H1 (cell line): ENCODE data around the gene TBX21. TPM values are rescaled to one million over a fixed set of nuclear protein-coding genes. Genes with fewer than 3 reads are reported as not detected.

Source experiments
- CTCF ChIA-PET: fragments of 300-600 bp; sonication (Branson Sonifier 250); formaldehyde crosslinking; loops from one replicate; lab custom pipeline; 2021; ENCODE audit not compliant: partially characterized antibody; lab: Charles Lee
- POLR2A ChIA-PET: fragments of 300-600 bp; sonication (Branson Sonifier 250); formaldehyde crosslinking; loops from one replicate; lab custom pipeline; 2021; ENCODE audit warnings: inconsistent platforms; ENCODE audit not compliant: partially characterized antibody; lab: Charles Lee
- DNase-seq, 2 experiments: peaks; one replicate each; pipeline versions ENCODE4 v3.0.0 to v3.0.0-alpha.2; 2010 to 2022; ENCODE audit warnings: low spot score in 2 of 2, low read depth in 1 of 2, mixed read lengths in 1 of 2
- FAIRE-seq: peaks from 2 replicates; lab custom pipeline; 2011; peaks lifted over from hg19 to GRCh38; lab: Jason Lieb, UNC
- H2AFZ ChIP-seq: 2 replicates; pipeline ENCODE4 v1.8.1; 2012; ENCODE audit warnings: low read length, inconsistent platforms
- H2AK5ac ChIP-seq: 2 replicates; pipeline ENCODE4 v1.6.1; 2013; ENCODE audit warnings: low read depth, low read length
- H2BK120ac ChIP-seq: replicated peaks from 2 replicates; pipeline ENCODE3; 2013; ENCODE audit warnings: low read depth, low read length, inconsistent platforms
- H2BK12ac ChIP-seq: 2 replicates; pipeline ENCODE4 v1.6.1; 2013; ENCODE audit warnings: low read depth, low read length
- H2BK15ac ChIP-seq: 2 replicates; pipeline ENCODE4 v1.6.1; 2013; ENCODE audit warnings: low read length
- H2BK20ac ChIP-seq: 2 replicates; pipeline ENCODE4 v1.6.1; 2013; ENCODE audit warnings: low read length
- H2BK5ac ChIP-seq: 2 replicates; pipeline ENCODE4 v1.6.1; 2013; ENCODE audit warnings: low read depth, low read length
- H3K14ac ChIP-seq: 2 replicates; pipeline ENCODE4 v1.6.1; 2013; ENCODE audit warnings: inconsistent platforms; ENCODE audit not compliant: insufficient read length
- H3K18ac ChIP-seq: 2 replicates; pipeline ENCODE4 v1.6.1; 2013; ENCODE audit warnings: low read length; ENCODE audit errors: extremely low read depth
- H3K23ac ChIP-seq: 2 replicates; pipeline ENCODE4 v1.6.1; 2013; ENCODE audit warnings: inconsistent platforms; ENCODE audit not compliant: insufficient read length
- H3K23me2 ChIP-seq: 2 replicates; pipeline ENCODE4 v1.6.1; 2013; ENCODE audit warnings: low read depth, low read length
- H3K27ac ChIP-seq: 2 replicates; pipeline ENCODE4 v1.6.1; 2011; ENCODE audit warnings: low read depth, low read length, inconsistent platforms
- H3K27me3 ChIP-seq, 4 experiments: replicated peaks in 1 of 4; 1 replicate in 1 of 4; 2 replicates in 3 of 4; pipeline versions ENCODE4 v1.6.1 to v1.8.1; 2011 to 2013; ENCODE audit warnings: low read length in 3 of 4, mild to moderate bottlenecking in 3 of 4, inconsistent platforms in 2 of 4, mixed read lengths in 2 of 4, moderate library complexity in 1 of 4; ENCODE audit not compliant: control insufficient read depth in 3 of 4, insufficient read depth in 3 of 4; ENCODE audit errors: extremely low read depth in 1 of 4
- H3K36me3 ChIP-seq, 4 experiments: 2 replicates each; pipeline versions ENCODE4 v1.6.1 to v1.8.1; 2011 to 2013; ENCODE audit warnings: mild to moderate bottlenecking in 4 of 4, low read length in 3 of 4, moderate library complexity in 2 of 4, control low read depth in 1 of 4, inconsistent platforms in 1 of 4; ENCODE audit not compliant: insufficient read depth in 4 of 4, control insufficient read depth in 2 of 4
- H3K4ac ChIP-seq: replicated peaks from 2 replicates; pipeline ENCODE3; 2013; ENCODE audit warnings: low read length, low read depth, mixed read lengths, inconsistent platforms; ENCODE audit not compliant: insufficient read length
- H3K4me1 ChIP-seq, 4 experiments: replicated peaks in 1 of 4; 1 replicate in 1 of 4; 2 replicates in 3 of 4; pipeline versions ENCODE4 v1.6.1 to v1.8.1; 2011 to 2013; ENCODE audit warnings: low read length in 3 of 4, inconsistent platforms in 2 of 4, mixed read lengths in 1 of 4; ENCODE audit not compliant: insufficient read depth in 4 of 4, control insufficient read depth in 3 of 4
- H3K4me2 ChIP-seq, 2 experiments: 2 replicates each; pipeline versions ENCODE4 v1.6.1 to v1.8.1; 2011 to 2013; ENCODE audit warnings: low read depth in 2 of 2, low read length in 2 of 2, control low read depth in 1 of 2, inconsistent platforms in 1 of 2, mild to moderate bottlenecking in 1 of 2; ENCODE audit not compliant: insufficient read depth in 1 of 2
- H3K4me3 ChIP-seq, 4 experiments: fragments of 200-600, 300-600 bp in 1 of 4; sonication (generic), shearing (Covaris generic), sonication (Bioruptor Twin) in 1 of 4; 2 replicates each; pipeline versions ENCODE4 v1.5.1 to v1.8.1; 2011 to 2016; ENCODE audit warnings: low read length in 4 of 4, low read depth in 3 of 4, control low read depth in 2 of 4, inconsistent platforms in 2 of 4, mild to moderate bottlenecking in 2 of 4, mixed read lengths in 1 of 4, moderate library complexity in 1 of 4; ENCODE audit not compliant: insufficient read depth in 2 of 4; ENCODE audit errors: extremely low read depth in 1 of 4
- H3K56ac ChIP-seq: replicated peaks from 2 replicates; pipeline ENCODE3; 2013; ENCODE audit warnings: low read depth, mild to moderate bottlenecking, mixed read lengths, low read length, inconsistent platforms; ENCODE audit not compliant: insufficient read length
- H3K79me1 ChIP-seq: 2 replicates; pipeline ENCODE4 v1.6.1; 2013; ENCODE audit warnings: low read depth, low read length, control low read depth
- H3K79me2 ChIP-seq, 2 experiments: 2 replicates each; pipeline versions ENCODE4 v1.6.1 to v1.8.1; 2012 to 2013; ENCODE audit warnings: low read length in 2 of 2, mild to moderate bottlenecking in 2 of 2, inconsistent platforms in 1 of 2; ENCODE audit not compliant: insufficient read depth in 2 of 2, control insufficient read depth in 1 of 2
- H3K9ac ChIP-seq, 4 experiments: replicated peaks in 1 of 4; 1 replicate in 1 of 4; 2 replicates in 3 of 4; pipeline versions ENCODE4 v1.6.1 to v1.8.1; 2011 to 2013; ENCODE audit warnings: low read depth in 3 of 4, low read length in 3 of 4, control low read depth in 2 of 4, mild to moderate bottlenecking in 2 of 4, moderate library complexity in 2 of 4, inconsistent platforms in 1 of 4; ENCODE audit errors: extremely low read depth in 1 of 4
- H3K9me3 ChIP-seq, 2 experiments: 2 replicates each; pipeline versions ENCODE4 v1.6.1 to v1.8.1; 2012 to 2013; ENCODE audit warnings: mild to moderate bottlenecking in 2 of 2, moderate library complexity in 2 of 2, control low read depth in 1 of 2, inconsistent platforms in 1 of 2, low read depth in 1 of 2, low read length in 1 of 2, mixed read lengths in 1 of 2; ENCODE audit not compliant: insufficient read depth in 2 of 2
- H4K20me1 ChIP-seq, 2 experiments: replicated peaks in 1 of 2; 2 replicates each; pipeline versions ENCODE3 to v1.8.1; 2011 to 2013; ENCODE audit warnings: inconsistent platforms in 2 of 2, low read length in 2 of 2, mild to moderate bottlenecking in 1 of 2; ENCODE audit not compliant: insufficient read depth in 2 of 2, control insufficient read depth in 1 of 2
- H4K5ac ChIP-seq: 2 replicates; pipeline ENCODE4 v1.6.1; 2013; ENCODE audit warnings: low read length, low read depth, mixed read lengths, inconsistent platforms; ENCODE audit not compliant: insufficient read length
- H4K8ac ChIP-seq: 2 replicates; pipeline ENCODE4 v1.8.0; 2013; ENCODE audit warnings: mild to moderate bottlenecking, moderate library complexity, low read length, inconsistent platforms; ENCODE audit not compliant: insufficient read depth; ENCODE audit errors: extremely low read depth
- H4K91ac ChIP-seq: replicated peaks from 2 replicates; pipeline ENCODE3; 2013; ENCODE audit warnings: low read length, mixed read lengths, inconsistent platforms; ENCODE audit not compliant: insufficient read length
- EGR1 ChIP-seq: IDR thresholded peaks from 2 replicates; pipeline ENCODE4 v1.6.1; 2011; ENCODE audit warnings: low read depth, low read length, borderline replicate concordance
- EZH2 ChIP-seq: fragments of 200-600 bp; sonication (generic); IDR thresholded peaks from 2 replicates; pipeline ENCODE4 v1.7.1; 2012; ENCODE audit warnings: low read depth, mild to moderate bottlenecking, moderate library complexity, low read length, inconsistent platforms; ENCODE audit not compliant: severe bottlenecking
- GABPA ChIP-seq: IDR thresholded peaks from 2 replicates; pipeline ENCODE4 v1.6.1; 2011; ENCODE audit warnings: mild to moderate bottlenecking, low read length, moderate library complexity, borderline replicate concordance; ENCODE audit not compliant: insufficient read depth
- NANOG ChIP-seq: IDR thresholded peaks from 2 replicates; pipeline ENCODE4 v1.6.1; 2011; ENCODE audit warnings: low read length, low read depth, mild to moderate bottlenecking, inconsistent platforms; ENCODE audit not compliant: insufficient read depth, poor library complexity, severe bottlenecking
- POLR2A ChIP-seq, 2 experiments: IDR thresholded peaks; 1 replicate in 1 of 2; 2 replicates in 1 of 2; pipeline ENCODE4 v1.6.1; 2011; ENCODE audit warnings: low read depth in 2 of 2, low read length in 2 of 2, mild to moderate bottlenecking in 2 of 2; ENCODE audit errors: control extremely low read depth in 1 of 2
- POU5F1 ChIP-seq: IDR thresholded peaks from 2 replicates; pipeline ENCODE4 v1.6.1; 2011; ENCODE audit warnings: low read depth, mild to moderate bottlenecking, low read length, moderate library complexity
- SIRT6 ChIP-seq: IDR thresholded peaks from one replicate; pipeline ENCODE4 v1.7.1; 2012; ENCODE audit warnings: low read length, inconsistent platforms
- TAF7 ChIP-seq: optimal IDR thresholded peaks from 2 replicates; pipeline ENCODE3; 2011; ENCODE audit warnings: low read depth, mild to moderate bottlenecking, inconsistent platforms, low read length, moderate library complexity, borderline replicate concordance
- TBP ChIP-seq: IDR thresholded peaks from 2 replicates; pipeline ENCODE4 v1.6.1; 2011; ENCODE audit warnings: low read depth, low read length, improper control_type of control experiment
- YY1 ChIP-seq: IDR thresholded peaks from 2 replicates; pipeline ENCODE4 v1.6.1; 2011; ENCODE audit warnings: low read depth, mild to moderate bottlenecking, low read length
- WGBS, 2 experiments: shearing (Covaris generic) in 1 of 2; methylation state at CpG; one replicate each; pipeline versions ENCODE4 v1.1.6 to v1.1.7; 2013 to 2015; ENCODE audit warnings: low lambda C conversion rate in 2 of 2, mixed read lengths in 2 of 2, inconsistent platforms in 1 of 2, low coverage in 1 of 2, missing lambda C conversion rate in 1 of 2; ENCODE audit not compliant: insufficient replicate concordance in 2 of 2, insufficient coverage in 1 of 2, insufficient read length in 1 of 2; ENCODE audit errors: extremely low coverage in 1 of 2, missing lambda C conversion rate in 1 of 2; 5-methylcytosine and 5-hydroxymethylcytosine counted together
- polyA plus RNA-seq, 7 experiments: library from polyadenylated mRNA; depleted of rRNA in 3 of 7; stranded (reverse) in 5 of 7; unstranded in 2 of 7; fragments of >200 nt in 5 of 7; fragments of 200-250 nt in 2 of 7; gene quantifications; 1 replicate in 5 of 7; 2 replicates in 1 of 7; 4 replicates in 1 of 7; pipeline versions ENCODE4 v1.2.1 to v1.2.3, GENCODE V29; 2011 to 2013; ENCODE audit warnings: missing spikeins in 2 of 7, mixed read lengths in 2 of 7
- total RNA-seq: library from RNA; stranded (reverse); fragmentation: NEBNext Ultra II Directional; extraction: Animal tissue kit (Norgen Biotek cat#: 25700); gene quantifications from 2 replicates; pipeline ENCODE4 v1.2.1, GENCODE V29; 2021

The TBX21 gene
- total and polyA plus RNA-seq, 2 of the 8 experiments (the other 6 are each of a cell fraction or from before 2014, with no cell fraction given): not detected

GRCh38 chr17:47696717-47697642, 36.1 kb upstream of the TBX21 start:
- peak overlapping the region; percentile 29; the same call in 1 of the 2 replicates for H2BK12ac ChIP-seq
- peaks cover 10 to 21% (median 18%) of the 10 kb centered on the region in 4 experiments for H3K4me1 ChIP-seq
- H3K4me3 ChIP-seq: no peak overlapping the region
- no peak overlapping the region for H2AFZ ChIP-seq
- H3K4ac ChIP-seq: no peak overlapping the region
- DNase-seq: no peak
- no peak overlapping the region for H4K91ac ChIP-seq
- no peaks in the 10 kb centered on the region; a peak in 1 of 7 replicates for H3K27me3 ChIP-seq
- no peaks in the 10 kb centered on the region for H3K9me3 ChIP-seq
- no peak overlapping the region for H2BK20ac ChIP-seq
- ChIA-PET CTCF (interaction anchor here (1.0 to 19.8 kb wide), 10 partner anchors 10 to 282 kb away, joined by 3 to 441 read pairs (median 4); partner anchors contain the start of gene TBX21), POLR2A (interaction anchor here (0.8 to 41.8 kb wide), 4 partner anchors 9 to 37 kb away, joined by 3 to 1575 read pairs (median 4); partner anchors contain the start of gene KPNB1)
- H2BK120ac ChIP-seq: no peak overlapping the region
- H4K5ac ChIP-seq: no peak overlapping the region
- H3K4me2 ChIP-seq: no peak overlapping the region
- no peak overlapping the region for H3K27ac ChIP-seq
- H3K9ac ChIP-seq: no peak overlapping the region
- no peaks in the 10 kb centered on the region; a peak in 2 of 4 replicates for H3K79me2 ChIP-seq
- no peaks in the 10 kb centered on the region; the same call in 1 of the 2 replicates for H3K79me1 ChIP-seq
- 0 out of 2 replicates have a peak overlapping the region, but pooled peaks have one; percentile 49 for H2BK15ac ChIP-seq
- H4K20me1 ChIP-seq: peaks cover 0 to 3% of the 10 kb centered on the region in 2 experiments
- no peak overlapping the region for H3K18ac ChIP-seq
- H4K8ac ChIP-seq: no peak overlapping the region
- FAIRE-seq: no peak
- peaks cover 14% of the 10 kb centered on the region for H3K23me2 ChIP-seq
- peak overlapping the region; percentile 98 for H2AK5ac ChIP-seq
- WGBS, 2 experiments: 92% methylated on average over 11 of the region's 11 CpGs; no CpG with 5 or more reads in 1 of the 2 experiments
- H3K56ac ChIP-seq: no peak overlapping the region
- H2BK5ac ChIP-seq: peak overlapping the region; percentile 24
- no peak overlapping the region for H3K14ac ChIP-seq
- H3K36me3 ChIP-seq: peaks cover 0 to 3% (median 0%) of the 10 kb centered on the region in 4 experiments; a peak in 1 of 8 replicates
- no peak overlapping the region for H3K23ac ChIP-seq
- TF ChIP-seq YY1 (no peak), POU5F1 (no peak), EZH2 (no peak), EGR1 (no peak), NANOG (no peak), TAF7 (no peak), GABPA (no peak), TBP (no peak), POLR2A (IDR thresholded peaks at IDR 0.05; ENCODE audit: control extremely low read depth in 1 of 2, low read depth in 2 of 2, low read length in 2 of 2) (no peak), SIRT6 (no peak)
